Stimulated activated CD8-positive, alpha-beta memory T cell treated with anti-CD3 and anti-CD28 coated beads, Interleukin-4, amount 100 ng/mL, for 24 hours (primary cell): ENCODE results near the gene MARK2.
"Not testable (repeated sequence)": the region's sequence is repeated elsewhere in the genome, so short reads cannot be mapped to it uniquely, and the experiment has no call there.

Experiments used
- DNase-seq: peaks from one replicate; pipeline ENCODE4 v3.0.0-alpha.2; 2020; ENCODE audit warnings: low read depth

MARK2 gene

GRCh38 chr11:63838678-63839507 lies at the start of gene MARK2:
TSS of gene MARK2 (plus strand) at chr11:63839110. CDS start at chr11:63839507, 397 bp downstream.
- DNase-seq = peak; percentile 99

- DNase-seq = no peak
Measured at GRCh38 chr11:63791495-63792167, 47.3 kb upstream of the MARK2 start.

DNA sequence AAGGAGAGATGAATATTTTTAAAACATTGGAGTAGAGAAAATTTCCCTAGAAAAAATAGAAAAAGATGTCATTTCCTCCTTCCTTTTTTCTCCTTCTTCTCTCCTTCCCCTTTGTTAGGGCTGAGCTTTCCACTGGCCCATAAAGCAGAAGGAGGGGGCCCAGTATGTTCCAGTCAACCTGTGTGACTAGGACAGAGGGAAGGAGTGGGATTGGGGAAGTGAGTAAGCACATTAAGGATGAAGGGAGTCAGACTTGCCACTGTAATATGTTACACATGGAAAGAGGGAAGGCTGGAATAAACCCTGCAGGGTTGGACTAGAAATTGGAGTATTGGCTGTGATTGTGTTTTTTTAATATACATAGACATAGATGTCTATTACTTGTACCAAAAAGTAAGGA lies 45.7 kb upstream of the MARK2 start:
- no peak for DNase-seq

GRCh38 chr11:63795066-63795465 lies 43.8 kb upstream of the MARK2 start:
- DNase-seq = no peak

DNA sequence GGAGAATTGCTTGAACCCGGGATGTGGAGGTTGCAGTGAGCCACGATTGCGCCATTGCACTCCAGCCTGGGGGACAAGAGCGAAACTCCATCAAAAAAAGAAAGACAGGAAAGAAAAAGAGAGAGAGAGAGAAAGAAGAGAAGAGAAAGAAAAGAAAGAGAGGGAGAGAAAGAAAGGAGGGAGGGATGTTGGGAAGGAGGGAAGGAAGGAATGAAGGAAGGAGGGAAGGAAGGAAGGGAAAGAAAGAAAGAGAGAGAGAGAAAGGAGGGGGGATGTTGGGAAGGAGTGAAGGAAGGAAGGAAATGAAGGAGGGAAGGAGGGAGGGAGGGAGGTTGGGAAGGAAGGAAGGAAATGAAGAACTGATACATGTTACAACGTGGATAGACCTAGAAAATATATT lies 38.0 kb upstream of the MARK2 start:
- no peak for DNase-seq

DNA sequence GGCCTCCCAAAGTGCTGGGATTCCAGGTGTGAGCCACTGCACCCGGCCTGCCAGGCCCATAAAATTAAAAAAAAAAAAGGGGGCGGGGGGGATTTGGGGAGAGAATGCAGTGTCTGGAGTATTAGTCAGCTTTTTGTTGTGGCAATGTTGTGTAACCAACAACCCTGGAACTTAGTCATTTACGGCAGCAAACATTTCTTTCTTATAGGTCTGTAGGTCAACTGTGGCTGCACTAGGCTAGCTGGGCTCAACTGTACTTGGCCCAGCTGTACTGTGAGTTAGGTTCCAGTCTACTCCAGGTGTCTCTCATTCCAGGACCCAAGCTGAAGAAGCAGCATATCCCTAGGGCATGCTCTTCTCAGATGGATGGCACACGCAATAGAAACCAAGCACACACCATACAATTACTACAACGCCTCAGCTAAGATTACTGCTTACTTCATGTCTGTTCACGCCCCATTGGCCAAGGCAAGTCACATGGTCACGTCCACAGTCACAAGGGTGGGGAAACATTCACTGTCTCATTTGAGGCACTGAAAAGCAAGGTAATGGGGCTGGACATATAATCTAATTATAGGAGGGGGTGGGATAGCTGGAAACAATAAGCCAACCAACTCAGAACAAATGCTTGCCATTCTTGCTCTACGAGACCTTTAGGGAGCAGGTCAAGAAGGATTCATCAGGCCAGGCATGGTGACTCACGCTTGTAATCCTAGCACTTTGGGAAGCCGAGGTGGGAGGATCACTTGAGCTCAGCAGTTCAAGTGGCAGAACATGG lies 36.1 kb upstream of the MARK2 start:
- no peak for DNase-seq

DNA sequence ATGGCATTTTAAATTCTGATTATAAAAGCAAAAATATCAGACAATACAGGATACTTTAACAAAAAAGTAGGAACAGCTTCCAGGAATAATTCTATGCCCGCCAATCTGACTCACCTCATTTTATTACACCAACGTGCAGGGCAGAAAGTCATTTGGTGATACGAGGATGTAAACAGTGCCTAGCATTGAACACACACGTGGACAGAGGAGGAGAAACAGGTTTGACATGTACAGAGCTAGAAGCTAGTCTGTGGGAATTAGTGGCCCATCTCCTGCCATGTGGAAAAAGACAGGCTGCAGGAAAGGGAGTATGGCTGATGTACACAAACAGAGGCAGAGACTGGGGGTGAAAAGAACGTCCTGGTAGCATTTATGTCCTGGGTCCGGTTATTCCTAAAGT lies 34.7 kb upstream of the MARK2 start:
- no peak for DNase-seq

GRCh38 chr11:63805844-63806415 lies 33.0 kb upstream of the MARK2 start:
- DNase-seq = no peak

DNA sequence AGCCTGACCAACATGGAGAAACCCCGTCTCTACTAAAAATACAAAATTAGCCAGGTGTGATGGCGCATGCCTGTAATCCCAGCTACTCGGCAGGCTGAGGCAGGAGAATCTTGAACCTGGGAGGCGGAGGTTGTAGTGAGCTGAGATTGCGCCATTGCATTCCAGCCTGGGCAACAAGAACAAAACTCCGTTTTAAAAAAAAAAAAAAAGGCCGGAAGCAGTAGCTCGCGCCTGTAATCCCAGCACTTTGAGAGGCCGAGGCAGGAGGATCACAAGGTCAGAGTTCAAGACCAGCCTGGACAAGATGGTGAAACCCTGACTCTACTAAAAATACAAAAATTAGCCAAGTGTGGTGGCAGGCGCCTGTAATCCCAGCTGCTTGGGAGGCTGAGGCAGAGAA lies 28.5 kb upstream of the MARK2 start:
- DNase-seq = not testable (repeated sequence)

- DNase-seq = no peak
Measured at GRCh38 chr11:63811522-63811921, 27.4 kb upstream of the MARK2 start.

- peak; percentile 67 for DNase-seq
Measured at GRCh38 chr11:63813035-63813562, 25.8 kb upstream of the MARK2 start, which contains the start of gene SPINDOC. TSS of gene SPINDOC (plus strand) at chr11:63813456. CDS start at chr11:63813687, 231 bp downstream.

GRCh38 chr11:63813563-63814382 lies 25.1 kb upstream of the MARK2 start:
- DNase-seq = peak; percentile 23

DNA sequence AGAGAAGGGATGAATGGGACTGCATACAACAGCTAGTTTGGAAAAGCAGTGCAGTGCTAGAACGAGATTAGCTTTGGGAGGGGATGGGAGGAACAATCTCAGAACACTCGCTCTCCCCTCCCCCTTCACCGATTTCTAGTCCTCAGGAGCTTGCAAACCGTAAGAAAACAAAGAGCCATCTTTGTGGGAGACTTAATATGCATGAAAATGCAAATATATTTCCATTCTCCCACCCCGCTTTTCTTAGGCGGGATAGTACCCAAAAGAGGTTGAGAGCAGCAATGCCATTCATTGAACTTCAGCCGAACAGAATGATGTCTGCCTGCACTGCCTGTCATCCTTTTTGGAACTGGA lies 24.6 kb upstream of the MARK2 start:
- no peak for DNase-seq

- no peak for DNase-seq
Measured at GRCh38 chr11:63816166-63816565, 22.7 kb upstream of the MARK2 start.

DNA sequence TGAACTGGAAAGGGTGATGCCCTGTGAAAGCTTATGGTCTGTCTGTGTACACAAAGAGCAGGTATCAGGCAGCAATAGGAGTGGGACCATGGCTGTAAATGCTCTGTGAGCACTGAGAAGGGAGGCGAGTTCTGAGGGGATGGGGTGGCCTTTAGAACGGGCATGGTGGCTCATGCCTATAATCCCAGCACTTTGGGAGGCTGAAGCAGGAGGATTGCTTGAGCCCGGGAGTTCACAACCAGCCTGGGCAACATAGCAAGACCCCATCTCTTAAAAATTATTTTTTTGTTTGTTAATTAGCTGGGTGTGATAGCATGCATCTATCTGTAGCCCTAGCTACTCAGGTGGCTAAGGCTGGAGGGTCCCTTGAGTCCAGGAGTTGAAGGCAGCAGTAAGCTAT lies 22.2 kb upstream of the MARK2 start:
- DNase-seq = no peak

DNA sequence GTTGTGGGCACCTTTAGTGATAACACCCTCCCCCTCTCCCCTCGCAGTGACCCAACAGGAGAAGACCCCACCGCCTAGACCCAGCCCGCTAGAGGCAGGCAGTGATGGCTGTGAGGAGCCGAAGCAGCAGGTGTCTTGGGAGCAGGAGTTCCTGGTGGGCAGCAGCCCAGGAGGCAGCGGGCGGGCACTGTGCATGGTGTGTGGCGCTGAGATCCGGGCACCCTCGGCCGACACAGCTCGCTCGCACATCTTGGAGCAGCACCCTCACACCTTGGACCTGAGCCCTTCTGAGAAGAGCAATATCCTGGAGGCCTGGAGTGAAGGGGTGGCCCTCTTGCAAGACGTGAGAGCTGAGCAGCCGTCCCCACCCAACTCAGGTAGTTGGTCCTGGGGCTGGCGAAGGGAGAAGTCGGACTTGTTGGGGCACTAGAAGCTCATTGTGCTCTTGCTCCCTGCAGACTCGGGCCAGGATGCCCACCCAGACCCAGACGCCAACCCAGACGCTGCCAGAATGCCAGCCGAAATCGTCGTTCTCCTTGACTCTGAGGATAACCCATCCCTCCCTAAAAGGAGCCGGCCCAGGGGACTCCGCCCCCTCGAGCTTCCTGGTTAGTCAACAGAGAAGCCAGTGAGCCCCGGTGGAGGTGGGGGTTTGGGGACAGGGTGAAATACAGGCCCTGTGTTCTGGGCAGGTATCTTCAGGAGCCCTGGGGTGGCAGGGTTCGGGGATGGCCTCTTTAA lies 21.0 kb upstream of the MARK2 start:
- no peak for DNase-seq

DNA sequence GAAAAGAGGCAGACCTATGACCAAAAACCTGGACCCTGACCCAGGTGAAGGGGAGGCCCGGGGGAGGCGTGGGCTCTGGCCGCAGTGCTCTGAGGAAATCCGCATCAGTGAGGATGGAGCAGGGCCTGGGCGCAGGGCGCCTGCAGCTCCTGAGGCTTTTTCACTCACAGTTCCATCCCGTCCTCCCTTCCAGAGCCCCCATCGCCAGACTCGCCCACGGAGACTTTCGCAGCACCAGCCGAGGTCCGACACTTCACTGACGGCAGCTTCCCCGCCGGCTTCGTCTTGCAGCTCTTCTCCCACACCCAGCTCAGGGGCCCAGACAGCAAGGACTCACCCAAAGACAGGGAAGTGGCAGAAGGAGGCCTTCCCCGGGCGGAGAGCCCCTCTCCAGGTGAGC lies 20.3 kb upstream of the MARK2 start:
- DNase-seq = no peak

DNA sequence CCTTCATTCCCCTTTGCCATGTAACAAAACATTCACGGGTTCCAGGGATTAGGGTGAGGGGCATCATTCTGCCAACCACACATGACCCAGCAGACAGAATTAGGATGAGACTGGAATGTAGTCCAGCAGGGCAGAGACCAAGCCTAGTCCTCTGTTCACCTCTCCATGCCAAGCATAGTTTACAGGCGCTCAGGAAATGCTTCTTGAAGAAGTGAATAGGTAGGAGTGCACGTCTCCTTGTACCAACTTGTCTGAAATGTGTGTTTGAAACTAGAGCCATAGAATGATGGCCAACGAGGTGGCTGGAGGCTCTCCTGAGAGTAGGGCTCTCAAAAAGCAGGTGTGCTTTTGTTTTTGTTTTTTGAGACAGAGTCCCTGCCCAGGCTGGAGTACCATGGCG lies 17.5 kb upstream of the MARK2 start:
- no peak for DNase-seq

GRCh38 chr11:63826471-63827190 lies 12.3 kb upstream of the MARK2 start:
- no peak for DNase-seq
